Muscle layer of colon (tissue), 2 donors: ENCODE data around the gene KIFAP3.

ENCODE experiments used
- H3K27ac ChIP-seq: one replicate; pipeline ENCODE4 v1.7.0; 2013; ENCODE audit warnings: low read depth, mild to moderate bottlenecking, low read length, moderate library complexity
- H3K27me3 ChIP-seq, 2 donors: one replicate each; pipeline ENCODE4 v1.7.0; 2013; ENCODE audit warnings: low read length in 2 of 2, mild to moderate bottlenecking in 2 of 2; ENCODE audit not compliant: insufficient read depth in 2 of 2, control insufficient read depth in 1 of 2
- H3K36me3 ChIP-seq: one replicate; pipeline ENCODE4 v1.7.0; 2013; ENCODE audit warnings: mild to moderate bottlenecking, low read length; ENCODE audit not compliant: insufficient read depth
- H3K4me1 ChIP-seq: one replicate; pipeline ENCODE4 v1.7.0; 2013; ENCODE audit warnings: mild to moderate bottlenecking, low read length; ENCODE audit not compliant: insufficient read depth
- H3K4me3 ChIP-seq, 2 donors: one replicate each; pipeline ENCODE4 v1.7.0; 2013; ENCODE audit warnings: low read length in 2 of 2, low read depth in 1 of 2, mild to moderate bottlenecking in 1 of 2, moderate library complexity in 1 of 2
- H3K9ac ChIP-seq: one replicate; pipeline ENCODE4 v1.7.0; 2013; ENCODE audit warnings: low read length
- H3K9me3 ChIP-seq: one replicate; pipeline ENCODE4 v1.7.0; 2013; ENCODE audit warnings: mild to moderate bottlenecking, low read length
- donor health status: abdominal sarcoma.
- donor health status: Adenocarcinoma of cecum.

Gene KIFAP3

DNA sequence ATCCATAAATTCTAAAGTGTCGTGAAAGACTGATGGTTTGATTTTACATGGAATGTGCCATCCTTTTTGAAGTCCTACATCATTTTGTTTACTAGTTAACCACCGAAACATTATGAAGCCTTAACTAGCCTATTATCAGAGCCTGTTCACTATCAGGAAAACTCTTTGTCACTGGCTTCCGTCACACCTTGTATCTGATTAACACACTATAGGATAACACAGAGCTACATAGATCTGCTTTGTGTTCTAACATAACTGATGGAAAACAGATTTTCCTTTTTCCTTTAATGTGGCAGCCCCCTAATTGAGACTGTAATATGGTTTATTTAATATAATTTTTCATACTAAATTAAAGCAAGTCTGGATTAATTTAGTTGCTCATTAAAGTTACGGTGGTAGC, 106.3 kb downstream of the KIFAP3 start:
- Histone ChIP-seq H3K4me3 (no peak overlapping the region), H3K27me3 (no peaks in the 10 kb centered on the region), H3K27ac (no peak overlapping the region), H3K9me3 (no peaks in the 10 kb centered on the region), H3K36me3 (no peaks in the 10 kb centered on the region), H3K9ac (no peak overlapping the region), H3K4me1 (no peaks in the 10 kb centered on the region)

DNA sequence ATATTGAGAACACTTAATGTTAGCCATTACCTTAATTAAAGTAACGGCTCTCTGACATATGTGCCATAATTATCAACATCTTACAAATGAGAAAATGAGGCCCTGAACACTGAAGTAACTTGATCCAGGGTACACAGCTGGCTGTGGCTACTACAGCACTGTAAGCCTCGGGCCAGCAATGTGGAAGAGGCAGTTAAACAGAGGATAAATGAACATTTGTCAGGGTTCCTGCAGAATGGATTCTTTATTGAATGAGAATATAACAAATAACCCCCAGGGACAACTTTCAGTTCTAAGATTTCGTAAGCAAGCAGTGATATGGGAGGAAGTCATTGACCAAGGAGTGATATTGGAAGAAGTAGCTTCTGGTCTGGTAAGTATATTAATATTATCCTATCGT, 110.3 kb downstream of the KIFAP3 start:
- Histone ChIP-seq H3K9me3 (no peaks in the 10 kb centered on the region), H3K27ac (no peak overlapping the region), H3K4me1 (no peaks in the 10 kb centered on the region), H3K36me3 (no peaks in the 10 kb centered on the region), H3K27me3 (no peaks in the 10 kb centered on the region), H3K9ac (no peak overlapping the region), H3K4me3 (no peak overlapping the region)

DNA sequence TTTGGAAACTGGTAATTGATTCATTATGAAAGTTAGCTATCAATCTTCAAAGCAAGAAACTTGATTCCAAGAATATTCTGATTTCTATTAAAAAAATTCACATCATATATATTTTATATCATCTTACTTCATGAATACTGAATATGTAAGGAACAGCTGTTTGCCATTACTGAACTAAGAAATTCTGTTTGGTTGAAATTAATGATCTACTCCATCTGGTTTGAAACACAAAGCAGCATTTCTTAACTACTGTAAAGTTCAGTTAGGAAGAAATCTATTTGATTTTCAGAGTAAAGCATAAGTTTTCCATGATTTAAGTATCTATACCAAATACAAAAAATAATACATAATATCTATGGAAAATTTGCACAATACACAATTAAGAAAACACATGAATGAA, 114.8 kb downstream of the KIFAP3 start:
- no peak overlapping the region for H3K27ac ChIP-seq
- H3K36me3 ChIP-seq, result no peaks in the 10 kb centered on the region
- no peak overlapping the region for H3K4me3 ChIP-seq
- H3K27me3 ChIP-seq, result no peaks in the 10 kb centered on the region
- no peak overlapping the region for H3K9ac ChIP-seq
- H3K9me3 ChIP-seq, result no peaks in the 10 kb centered on the region
- no peaks in the 10 kb centered on the region for H3K4me1 ChIP-seq

DNA sequence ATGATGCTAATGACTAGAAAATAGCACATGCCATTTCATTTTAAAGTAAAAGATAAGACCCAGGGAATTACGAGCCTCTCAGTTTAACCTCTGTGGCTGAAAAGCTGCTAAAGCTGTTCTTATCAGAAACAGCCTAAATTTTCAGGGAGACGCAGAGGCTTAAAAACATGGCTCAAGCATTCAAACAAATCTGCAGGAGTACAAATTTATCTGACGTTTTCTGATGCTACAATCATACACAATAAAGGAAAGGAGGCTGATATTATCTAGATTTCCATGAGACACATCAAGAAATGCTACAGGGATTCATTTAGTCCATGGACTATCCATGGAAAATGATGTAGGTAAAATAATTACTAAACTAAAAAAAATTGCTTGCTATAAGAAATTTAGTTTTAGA, 115.5 kb downstream of the KIFAP3 start:
- H3K4me1 ChIP-seq, result no peaks in the 10 kb centered on the region
- H3K9ac ChIP-seq, result no peak overlapping the region
- no peaks in the 10 kb centered on the region for H3K36me3 ChIP-seq
- no peaks in the 10 kb centered on the region for H3K9me3 ChIP-seq
- no peak overlapping the region for H3K27ac ChIP-seq
- no peak overlapping the region for H3K4me3 ChIP-seq
- no peaks in the 10 kb centered on the region for H3K27me3 ChIP-seq

DNA sequence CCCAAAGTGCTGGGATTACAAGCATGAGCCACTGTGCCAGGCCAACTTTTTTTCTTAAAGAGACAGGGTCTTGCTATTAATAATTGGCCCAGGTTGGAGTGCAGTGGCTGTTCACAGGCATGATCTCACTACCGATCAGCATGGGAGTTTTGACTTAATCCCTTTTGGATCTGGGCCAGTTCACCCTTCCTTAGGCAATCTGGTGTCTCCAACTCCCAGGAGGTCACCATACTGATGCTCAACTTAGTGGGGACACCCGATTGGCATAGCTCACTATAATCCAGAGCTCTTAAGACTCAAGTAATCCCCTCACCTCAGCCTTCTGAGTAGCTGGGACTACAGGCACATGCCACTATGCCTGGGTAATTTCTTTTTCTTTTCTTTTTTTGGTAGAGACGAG, 116.6 kb downstream of the KIFAP3 start:
- Histone ChIP-seq H3K4me1 (no peaks in the 10 kb centered on the region), H3K9me3 (no peaks in the 10 kb centered on the region), H3K9ac (no peak overlapping the region), H3K4me3 (no peak overlapping the region), H3K27ac (no peak overlapping the region), H3K27me3 (no peaks in the 10 kb centered on the region), H3K36me3 (no peaks in the 10 kb centered on the region)

DNA sequence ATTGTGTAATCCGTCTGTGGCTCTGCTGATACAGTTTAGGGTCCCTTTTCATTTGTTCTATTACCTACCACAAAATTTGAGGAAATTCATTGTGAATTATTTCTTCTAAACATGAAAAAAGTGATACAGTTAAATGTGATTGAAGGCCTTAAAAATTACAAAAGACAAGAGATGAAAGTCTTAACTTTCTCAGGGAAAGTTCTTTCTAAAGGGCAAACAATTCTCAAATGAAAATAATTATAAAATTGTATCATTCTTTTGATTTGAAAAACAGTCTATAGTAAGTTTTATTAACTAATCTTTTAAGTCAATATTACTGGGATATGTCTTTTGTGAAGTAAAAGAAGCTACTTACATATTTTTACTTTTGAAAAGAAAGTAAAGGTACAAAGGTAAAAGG, 123.4 kb downstream of the KIFAP3 start:
- no peak overlapping the region for H3K9ac ChIP-seq
- no peaks in the 10 kb centered on the region for H3K4me1 ChIP-seq
- no peak overlapping the region for H3K4me3 ChIP-seq
- H3K9me3 ChIP-seq, result no peaks in the 10 kb centered on the region
- no peaks in the 10 kb centered on the region for H3K27me3 ChIP-seq
- H3K36me3 ChIP-seq, result no peaks in the 10 kb centered on the region
- H3K27ac ChIP-seq, result no peak overlapping the region

DNA sequence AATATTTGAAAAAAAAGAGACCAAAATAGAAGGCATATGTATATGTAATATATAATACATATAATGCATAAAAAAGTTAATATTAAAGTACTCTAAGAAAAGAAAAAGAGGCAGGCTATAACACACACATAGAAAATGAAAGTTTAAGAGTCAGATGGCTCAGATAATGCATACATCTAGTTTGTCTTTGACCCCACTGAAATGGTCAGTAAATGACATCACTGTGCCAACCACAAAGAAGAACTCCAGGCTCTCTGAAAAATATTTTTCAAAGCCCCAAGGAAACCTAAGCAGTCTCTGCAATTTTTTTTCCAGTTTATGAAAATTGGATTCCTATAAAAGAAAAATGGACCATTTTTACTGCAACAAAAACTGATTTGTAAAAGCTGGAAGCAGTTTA, 125.4 kb downstream of the KIFAP3 start:
- H3K9ac ChIP-seq, result no peak overlapping the region

DNA sequence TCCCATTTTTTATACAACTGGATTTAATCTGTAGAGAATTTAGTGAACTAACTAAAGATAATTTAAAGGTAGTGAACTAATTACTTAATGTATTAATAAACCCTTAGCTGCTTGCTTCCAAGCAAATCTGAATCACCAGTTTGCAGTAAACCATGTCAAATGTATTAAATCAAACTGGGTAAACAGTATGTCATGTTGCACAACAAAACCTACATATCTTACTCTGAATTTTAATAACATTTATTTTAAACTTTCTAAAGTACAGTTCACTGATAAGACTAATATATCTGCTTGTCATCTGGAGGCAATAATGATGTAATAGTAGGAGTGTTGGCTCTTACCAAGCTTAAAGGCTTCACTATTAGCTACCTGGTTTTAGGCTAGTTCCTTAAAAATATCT, 128.3 kb downstream of the KIFAP3 start:
- H3K27ac ChIP-seq, result no peak overlapping the region
- H3K36me3 ChIP-seq, result no peaks in the 10 kb centered on the region
- H3K27me3 ChIP-seq, result no peaks in the 10 kb centered on the region
- H3K9me3 ChIP-seq, result no peaks in the 10 kb centered on the region
- peaks cover 5% of the 10 kb centered on the region for H3K4me1 ChIP-seq
- no peak overlapping the region for H3K4me3 ChIP-seq
- H3K9ac ChIP-seq, result no peak overlapping the region

More for the DNA sequence above, 125.4 kb downstream of the KIFAP3 start:
- no peaks in the 10 kb centered on the region for H3K36me3 ChIP-seq
- H3K27me3 ChIP-seq, result no peaks in the 10 kb centered on the region
- H3K9me3 ChIP-seq, result no peaks in the 10 kb centered on the region
- no peak overlapping the region for H3K4me3 ChIP-seq
- H3K4me1 ChIP-seq, result no peaks in the 10 kb centered on the region
- H3K27ac ChIP-seq, result no peak overlapping the region

DNA sequence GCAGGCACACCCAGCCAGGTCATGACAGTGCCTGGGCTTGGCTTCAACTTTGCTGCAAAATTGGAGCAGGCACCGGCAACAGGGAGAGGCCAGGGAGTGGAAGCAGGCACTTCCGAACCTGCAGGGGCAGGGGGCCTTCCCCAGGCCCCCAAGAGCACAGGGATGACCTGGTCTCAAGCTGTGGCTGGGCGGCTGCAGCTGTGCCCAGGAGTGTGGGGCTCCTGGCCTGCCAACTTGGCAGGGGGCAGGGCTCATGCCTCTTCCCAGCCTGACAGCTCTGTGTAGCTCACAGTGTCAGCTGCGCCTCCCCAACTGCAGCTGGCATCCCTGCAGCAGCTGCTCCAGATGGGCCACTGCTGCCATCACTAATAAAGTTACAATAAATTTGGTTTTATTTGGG, 129.3 kb downstream of the KIFAP3 start:
- peaks cover 5% of the 10 kb centered on the region for H3K4me1 ChIP-seq
- H3K36me3 ChIP-seq, result no peaks in the 10 kb centered on the region
- no peak overlapping the region for H3K4me3 ChIP-seq
- H3K9me3 ChIP-seq, result no peaks in the 10 kb centered on the region
- no peak overlapping the region for H3K9ac ChIP-seq
- no peak overlapping the region for H3K27ac ChIP-seq
- H3K27me3 ChIP-seq, result no peaks in the 10 kb centered on the region

DNA sequence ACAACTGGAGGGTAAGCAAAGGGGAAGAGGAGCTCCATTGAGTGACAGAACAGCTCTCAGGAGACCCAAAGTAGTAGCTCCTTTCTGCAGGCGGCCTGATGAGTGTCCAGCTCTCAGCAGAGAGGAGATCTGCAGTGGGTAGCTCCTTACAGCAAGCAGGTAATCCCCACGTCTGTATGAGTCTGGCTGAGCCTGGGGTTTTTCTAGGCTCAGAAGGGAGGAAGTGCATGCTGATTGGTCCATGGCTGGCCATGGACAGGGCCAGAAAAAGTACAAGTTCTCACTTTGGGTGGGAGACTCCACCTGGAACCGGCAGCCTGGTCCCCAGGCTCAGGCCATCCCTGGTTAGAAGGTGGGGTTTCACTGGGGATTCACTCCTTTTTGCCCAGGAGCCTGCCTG, 129.9 kb downstream of the KIFAP3 start:
- Histone ChIP-seq H3K9ac (no peak overlapping the region), H3K27ac (no peak overlapping the region), H3K27me3 (no peaks in the 10 kb centered on the region), H3K9me3 (no peaks in the 10 kb centered on the region), H3K4me1 (peaks cover 5% of the 10 kb centered on the region), H3K36me3 (no peaks in the 10 kb centered on the region), H3K4me3 (no peak overlapping the region)

DNA sequence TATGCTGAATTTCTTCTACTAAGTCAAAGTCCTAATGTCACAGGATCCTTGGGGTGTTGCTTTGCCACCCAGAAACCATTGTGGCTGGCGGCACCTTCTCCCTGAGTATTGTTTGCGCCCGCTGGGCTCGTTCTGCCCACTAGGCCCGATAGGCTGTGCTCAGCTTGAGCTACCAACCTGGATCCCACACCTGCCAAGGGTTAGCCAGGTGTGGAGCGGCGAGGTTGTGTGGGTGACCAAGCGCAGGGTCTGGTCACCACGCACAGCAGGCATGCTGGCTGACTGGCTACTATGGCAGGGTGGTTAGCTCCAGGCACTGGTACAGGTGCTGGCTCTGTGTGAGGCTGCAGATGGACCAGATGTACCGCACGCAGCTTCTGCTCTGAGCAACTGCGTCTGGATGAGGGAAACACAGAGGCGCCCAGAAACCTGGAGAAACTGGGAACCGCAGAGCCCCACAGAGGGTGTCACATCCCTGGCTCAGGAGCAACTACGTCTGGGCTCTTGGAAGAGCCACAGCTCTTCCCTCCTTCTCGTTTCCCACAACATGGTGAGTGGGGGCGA, 130.4 kb downstream of the KIFAP3 start:
- no peak overlapping the region for H3K27ac ChIP-seq
- no peak overlapping the region for H3K4me3 ChIP-seq
- peaks cover 5% of the 10 kb centered on the region for H3K4me1 ChIP-seq
- no peak overlapping the region for H3K9ac ChIP-seq
- no peaks in the 10 kb centered on the region for H3K9me3 ChIP-seq
- no peaks in the 10 kb centered on the region for H3K36me3 ChIP-seq
- H3K27me3 ChIP-seq, result no peaks in the 10 kb centered on the region

DNA sequence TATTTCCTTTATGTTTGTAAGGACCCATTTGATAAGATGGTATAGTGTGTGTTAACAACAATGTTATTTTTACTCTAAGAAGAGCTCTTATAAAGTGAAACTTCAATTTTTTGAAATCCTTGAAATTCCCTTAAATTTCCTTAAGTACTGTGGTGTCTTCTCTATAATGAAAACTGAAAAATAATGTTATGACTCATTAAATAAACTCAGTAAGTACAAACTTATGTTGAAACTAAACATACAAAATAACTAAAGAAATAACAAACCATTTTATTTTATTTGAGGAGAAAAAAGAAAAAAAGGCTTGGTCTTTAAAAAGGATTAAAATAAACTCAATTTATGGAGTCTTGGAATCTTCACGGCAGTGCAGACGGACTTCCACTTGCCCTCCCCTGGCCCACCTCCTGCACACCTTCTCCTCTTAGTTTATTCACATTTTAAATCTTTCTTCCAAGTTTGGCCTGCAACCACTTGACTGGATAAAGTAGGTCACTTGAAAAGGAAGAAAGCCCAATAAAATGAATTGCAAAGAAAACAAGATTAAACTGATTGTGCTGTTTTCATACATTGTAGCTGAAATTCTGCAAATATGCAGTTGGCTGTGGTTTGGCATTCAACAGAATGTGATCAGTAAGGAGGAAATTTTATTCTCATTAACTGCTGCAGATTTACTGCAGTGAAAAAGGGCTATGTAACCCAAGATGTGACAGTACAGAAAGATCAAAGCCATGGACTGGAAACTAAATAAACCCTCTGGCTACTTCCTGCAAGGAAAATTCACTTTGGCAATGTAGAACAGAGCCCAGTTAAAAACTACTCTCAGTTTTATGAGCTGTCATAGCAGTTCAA, 132.3 kb downstream of the KIFAP3 start:
- no peaks in the 10 kb centered on the region for H3K9me3 ChIP-seq
- no peaks in the 10 kb centered on the region for H3K27me3 ChIP-seq
- no peak overlapping the region for H3K27ac ChIP-seq
- H3K4me1 ChIP-seq, result peaks cover 5% of the 10 kb centered on the region
- H3K4me3 ChIP-seq, result no peak overlapping the region
- H3K9ac ChIP-seq, result no peak overlapping the region
- no peaks in the 10 kb centered on the region for H3K36me3 ChIP-seq
